Activated CD4-positive, alpha-beta T cell treated with anti-CD3 and anti-CD28 coated beads, Interleukin-2, Interleukin-4, amounts not matched to agents 100 ng/mL and 50 ng/mL, durations not matched to agents 16 hours and 8 hours (primary cell): ENCODE results near the gene CALR.
"Not testable (repeated sequence)": the region's sequence is repeated elsewhere in the genome, so short reads cannot be mapped to it uniquely, and the experiment has no call there.

Source experiments
- DNase-seq: peaks from one replicate; pipeline ENCODE4 v3.0.0-alpha.2; 2020; ENCODE audit warnings: low spot score

The CALR gene

DNA sequence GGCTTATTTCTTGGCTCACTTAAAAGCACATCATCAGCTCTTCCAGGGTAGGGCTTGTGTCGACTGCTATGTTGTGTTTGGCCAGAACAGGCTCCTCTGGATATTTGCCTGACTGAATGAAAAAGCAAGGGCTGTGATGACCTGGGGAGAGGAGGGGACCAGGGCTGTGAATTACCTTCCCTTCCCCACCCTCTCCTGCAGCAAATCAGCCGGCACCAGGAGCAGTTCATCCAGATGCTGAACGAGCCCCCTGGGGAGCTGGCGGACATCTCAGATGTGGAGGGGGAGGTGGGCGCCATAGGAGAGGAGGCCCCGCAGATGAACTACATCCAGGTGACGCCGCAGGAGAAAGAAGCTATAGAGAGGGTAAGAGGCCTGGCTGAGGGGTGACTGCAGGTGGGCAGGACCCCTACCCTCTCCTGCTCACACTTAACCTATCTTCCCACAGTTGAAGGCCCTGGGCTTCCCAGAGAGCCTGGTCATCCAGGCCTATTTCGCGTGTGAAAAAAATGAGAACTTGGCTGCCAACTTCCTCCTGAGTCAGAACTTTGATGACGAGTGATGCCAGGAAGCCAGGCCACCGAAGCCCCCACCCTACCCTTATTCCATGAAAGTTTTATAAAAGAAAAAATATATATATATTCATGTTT is 14.2 kb downstream of the CALR start:
- DNase-seq: no peak

DNA sequence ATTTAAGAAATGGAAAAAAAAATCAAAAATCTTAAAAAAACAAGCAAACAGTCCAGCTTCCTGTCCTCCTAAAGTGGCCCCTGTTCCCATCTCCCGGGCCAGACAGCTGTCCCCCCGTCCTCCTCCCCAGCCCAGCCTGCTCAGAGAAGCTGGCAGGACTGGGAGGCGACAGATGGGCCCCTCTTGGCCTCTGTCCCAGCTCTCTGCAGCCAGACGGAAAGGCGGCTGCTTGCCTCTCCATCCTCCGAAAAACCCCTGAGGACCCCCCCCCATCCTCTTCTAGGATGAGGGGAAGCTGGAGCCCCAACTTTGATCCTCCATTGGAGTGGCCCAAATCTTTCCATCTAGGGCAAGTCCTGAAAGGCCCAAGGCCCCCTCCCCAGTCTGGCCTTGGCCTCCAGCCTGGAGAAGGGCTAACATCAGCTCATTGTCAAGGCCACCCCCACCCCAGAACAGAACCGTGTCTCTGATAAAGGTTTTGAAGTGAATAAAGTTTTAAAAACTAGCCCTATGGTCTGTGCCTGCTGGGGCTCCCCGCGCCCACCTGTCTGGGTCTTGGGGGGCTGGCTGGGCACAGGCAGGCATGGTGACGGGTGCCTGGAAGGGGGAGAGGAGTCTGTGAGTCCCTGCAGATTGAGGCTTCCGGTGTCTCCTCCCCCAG is 14.9 kb downstream of the CALR start:
- no peak for DNase-seq

DNA sequence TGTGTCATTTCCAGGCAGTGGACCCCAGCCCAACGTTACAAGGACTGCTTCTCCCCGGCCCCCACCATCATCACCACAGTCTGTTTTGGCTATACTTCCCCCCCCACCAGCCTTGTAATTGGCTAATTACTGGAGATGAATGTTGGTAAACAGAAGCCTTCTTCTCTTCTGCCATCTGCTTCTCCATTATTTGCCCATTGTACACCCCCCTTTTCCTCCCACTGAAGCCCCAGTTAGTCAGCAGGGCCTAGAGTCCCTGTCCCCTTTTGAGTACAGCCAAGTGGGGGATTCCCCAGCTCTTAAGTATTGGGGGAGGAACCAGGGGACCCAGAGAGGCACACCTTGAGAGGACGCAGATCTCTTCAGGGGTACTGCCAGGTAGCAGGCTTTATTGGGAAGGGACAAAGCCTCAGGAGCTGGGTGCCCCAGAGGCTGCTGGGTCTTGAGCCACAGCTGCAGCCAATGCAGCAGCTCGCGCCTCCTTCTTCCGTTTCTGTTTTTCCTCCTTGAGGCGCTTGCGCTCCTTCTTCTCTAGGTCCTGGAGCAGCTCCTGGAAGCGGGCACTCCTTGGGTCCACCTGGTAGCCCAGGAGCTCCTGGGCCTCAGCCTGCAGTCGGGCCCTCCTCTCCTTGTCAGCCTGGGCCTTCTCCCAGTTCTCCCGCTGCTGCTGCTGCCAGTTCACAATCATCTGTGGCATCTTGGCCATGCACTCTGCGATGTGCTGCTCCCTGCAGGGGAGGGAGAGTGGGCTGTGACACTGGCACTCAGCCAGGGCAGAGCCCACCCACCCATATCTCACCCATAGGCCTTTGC is 15.6 kb downstream of the CALR start:
- DNase-seq: no peak

DNA sequence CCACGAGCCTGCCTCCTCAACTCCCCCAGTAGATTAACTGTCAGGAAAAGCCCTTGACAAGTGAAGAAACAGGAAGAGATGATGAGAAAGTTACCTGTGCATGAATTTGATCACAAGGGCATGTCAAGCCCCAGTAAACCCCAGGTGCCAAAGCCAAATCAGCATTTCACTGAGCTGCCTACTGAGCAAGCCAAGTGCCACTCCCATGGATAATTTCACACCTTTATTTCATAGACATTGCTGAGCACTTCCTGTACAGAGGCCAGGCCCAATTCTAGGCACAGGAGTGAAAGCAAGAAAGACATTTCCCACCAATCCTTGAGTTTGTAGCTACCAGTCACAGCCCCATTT is 16.2 kb downstream of the CALR start:
- DNase-seq: no peak

DNA sequence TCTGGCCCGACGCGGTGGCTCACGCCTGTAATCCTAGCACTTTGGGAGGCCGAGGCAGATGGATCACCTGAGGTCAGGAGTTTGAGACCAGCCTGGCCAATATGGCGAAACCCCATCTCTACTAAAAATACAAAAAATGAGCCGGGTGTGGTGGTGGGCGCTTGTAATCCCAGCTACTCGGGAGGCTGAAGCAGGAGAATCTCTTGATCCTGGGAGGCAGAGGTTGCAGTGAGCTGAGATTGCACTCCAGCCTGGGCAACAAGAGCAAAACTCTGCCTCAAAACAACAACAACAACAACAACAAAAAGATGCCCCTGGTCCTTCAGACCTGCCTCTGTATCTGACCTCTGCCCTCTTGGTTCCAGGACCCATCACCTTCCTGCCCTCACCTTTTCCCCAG is 17.2 kb downstream of the CALR start:
- not testable (repeated sequence) for DNase-seq

DNA sequence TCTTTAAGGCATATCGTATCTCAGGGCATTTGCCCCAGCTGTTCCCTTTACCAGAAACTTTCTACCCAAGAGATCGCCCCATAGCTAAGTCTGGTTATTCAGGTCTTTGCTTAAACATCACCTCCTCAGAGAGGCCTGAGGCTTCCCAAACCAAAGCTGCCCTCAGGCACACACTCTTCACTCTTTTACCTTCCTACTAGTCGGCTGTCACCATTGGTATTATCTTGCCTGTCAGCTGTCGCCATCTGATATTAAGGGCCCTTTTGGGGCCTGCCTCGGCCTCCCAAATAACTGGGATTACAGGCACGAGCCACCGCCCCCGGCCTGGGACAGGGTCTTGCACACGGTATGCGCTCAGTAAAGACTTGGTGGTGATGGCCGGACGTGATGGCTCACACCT is 17.6 kb downstream of the CALR start:
- no peak for DNase-seq

DNA sequence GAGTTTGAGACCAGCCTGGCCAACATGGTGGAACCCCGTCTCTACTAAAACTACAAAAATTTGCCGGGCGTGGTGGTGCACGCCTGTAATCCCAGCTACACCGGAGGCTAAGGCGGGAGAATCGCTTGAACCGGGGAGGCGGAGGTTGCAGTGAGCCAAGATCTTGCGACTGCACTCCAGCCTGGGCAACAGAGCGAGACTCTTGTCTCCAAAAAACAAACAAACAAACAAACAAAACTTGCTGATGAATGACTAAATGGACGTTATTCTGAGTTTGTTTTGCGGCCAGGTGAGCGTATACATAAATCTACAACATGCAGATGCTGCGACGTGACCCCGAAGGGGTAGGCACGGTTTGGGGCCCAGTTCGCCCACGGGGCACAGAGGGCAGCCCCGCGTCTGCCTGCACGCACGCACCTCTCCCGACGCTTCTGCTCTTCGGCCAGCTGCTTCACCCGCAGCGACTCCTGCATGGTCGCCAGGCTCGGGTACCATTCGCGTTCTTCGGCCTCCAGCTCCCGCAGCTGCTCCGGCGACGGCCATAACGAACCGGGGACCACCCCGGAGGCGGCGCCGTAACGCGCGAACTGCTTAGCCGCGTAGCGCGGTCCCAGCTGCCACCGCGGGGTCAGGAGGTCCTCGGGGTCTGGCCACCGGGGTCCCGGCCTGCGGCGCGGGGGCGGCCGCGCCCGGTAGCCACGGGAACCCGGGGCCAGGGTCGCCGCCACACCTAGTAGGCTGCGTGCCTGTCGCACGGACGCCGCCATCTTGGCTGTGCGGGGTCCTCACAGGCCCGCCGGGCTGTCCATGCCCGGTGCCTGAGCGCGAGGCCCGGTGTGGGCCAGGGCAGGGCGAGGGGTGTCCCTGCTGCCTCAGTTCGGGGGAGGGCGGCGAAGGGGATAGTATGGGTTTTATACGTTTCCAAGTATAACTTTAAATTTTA is 18.3 kb downstream of the CALR start, which contains the start of gene GADD45GIP1:
Gene GADD45GIP1, minus strand, starts transcription at position 778 of the 943 bp plus-strand sequence. Its CDS starts 11 bp downstream, at position 767.
- DNase-seq: peak; percentile 87

DNA sequence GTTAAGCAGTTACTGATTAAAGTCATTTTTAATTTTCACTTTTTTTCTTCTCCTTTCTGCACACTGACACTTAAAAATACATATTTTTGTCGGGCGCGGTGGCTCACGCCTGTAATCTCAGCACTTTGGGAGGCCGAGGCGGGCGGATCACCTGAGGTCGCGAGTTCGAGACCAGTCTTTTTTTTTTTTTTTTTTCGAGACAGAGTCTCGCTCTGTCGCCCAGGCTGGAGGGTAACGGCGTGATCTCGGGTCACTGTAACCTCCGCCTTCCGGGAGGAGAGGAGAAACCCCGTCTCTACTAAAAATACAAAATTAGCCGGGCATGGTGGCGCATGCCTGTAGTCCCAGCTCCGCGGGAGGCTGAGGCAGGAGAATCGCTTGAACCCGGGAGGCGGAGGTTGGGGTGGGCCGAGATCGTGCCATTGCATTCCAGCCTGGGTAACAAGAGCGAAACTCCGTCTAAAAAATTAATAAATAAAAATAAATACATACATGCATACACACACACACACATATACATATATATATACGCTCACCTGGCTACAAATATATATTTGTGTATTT is 19.1 kb downstream of the CALR start:
- not testable (repeated sequence) for DNase-seq

DNA sequence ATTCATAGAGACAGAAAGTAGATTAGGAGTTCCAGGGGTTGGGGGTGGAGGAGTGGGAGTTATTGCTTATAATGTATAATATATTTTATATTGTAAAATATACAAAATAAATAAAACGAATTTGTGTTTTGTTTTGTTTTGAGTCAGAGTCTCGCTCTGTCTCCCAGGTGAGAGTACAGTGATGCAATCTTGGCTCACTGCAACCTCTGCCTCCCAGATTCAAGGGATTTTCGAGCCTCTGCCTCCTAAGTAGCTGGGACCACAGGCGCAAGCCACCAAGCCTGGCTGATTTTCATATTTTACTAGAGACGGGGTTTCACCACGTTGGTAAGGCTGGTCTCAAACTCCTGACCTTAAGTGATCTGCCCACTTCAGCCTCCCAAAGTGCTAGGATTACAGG is 21.1 kb downstream of the CALR start:
- no peak for DNase-seq

DNA sequence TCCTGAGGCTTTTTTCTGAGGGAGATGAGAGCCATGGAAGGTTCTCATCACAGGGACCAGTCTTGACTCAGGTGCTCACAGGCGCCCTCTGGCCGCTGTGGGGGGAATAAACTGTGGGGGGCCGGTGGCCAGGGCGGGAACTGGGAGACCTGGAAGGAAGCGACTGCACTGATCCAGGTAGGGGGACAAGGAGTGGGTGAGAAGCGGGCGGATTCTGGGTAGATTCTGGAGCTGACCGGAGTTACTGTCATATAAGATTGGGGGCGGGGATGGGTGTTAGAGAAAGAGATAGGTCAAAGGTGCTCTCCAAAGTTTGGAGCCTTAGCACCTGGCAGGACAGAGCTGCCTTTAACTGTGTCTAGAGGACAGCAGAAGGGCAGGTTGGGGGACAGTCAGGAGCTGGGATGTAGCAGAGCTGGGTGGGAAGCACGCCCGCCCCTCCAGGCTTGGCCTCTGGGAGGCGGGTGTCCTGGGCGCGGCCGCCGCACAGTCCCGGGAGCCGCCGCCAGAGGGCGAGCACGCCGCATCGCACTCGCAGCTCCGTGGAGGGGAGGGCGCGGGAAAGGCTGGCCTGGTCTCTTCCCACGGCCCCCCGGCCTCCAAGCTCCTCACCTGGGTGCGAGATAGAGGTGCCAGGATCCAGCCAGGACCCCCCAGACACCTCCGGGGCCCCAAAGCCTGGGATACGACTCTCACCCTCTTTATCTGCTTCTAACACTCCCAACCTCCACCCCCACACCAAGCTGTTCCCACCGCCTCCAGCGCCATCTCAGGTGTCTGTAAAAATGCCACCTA is 26.8 kb downstream of the CALR start:
- peak; percentile 89 for DNase-seq

DNA sequence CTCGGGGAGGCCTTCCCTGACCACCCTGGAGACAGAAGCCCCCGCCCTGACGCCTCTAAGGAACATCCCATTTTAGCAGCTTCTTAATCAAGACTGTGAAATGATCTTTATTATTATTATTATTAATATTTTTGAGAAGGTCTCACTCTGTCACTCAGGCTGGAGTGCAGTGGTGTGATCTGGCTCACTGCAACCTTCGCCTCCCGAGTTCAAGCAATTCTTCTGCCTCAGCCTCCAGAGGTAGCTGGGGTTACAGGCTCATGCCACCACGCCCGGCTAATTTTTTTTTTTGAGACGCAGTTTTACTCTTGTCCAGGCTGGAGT is 27.4 kb downstream of the CALR start:
- DNase-seq: no peak

DNA sequence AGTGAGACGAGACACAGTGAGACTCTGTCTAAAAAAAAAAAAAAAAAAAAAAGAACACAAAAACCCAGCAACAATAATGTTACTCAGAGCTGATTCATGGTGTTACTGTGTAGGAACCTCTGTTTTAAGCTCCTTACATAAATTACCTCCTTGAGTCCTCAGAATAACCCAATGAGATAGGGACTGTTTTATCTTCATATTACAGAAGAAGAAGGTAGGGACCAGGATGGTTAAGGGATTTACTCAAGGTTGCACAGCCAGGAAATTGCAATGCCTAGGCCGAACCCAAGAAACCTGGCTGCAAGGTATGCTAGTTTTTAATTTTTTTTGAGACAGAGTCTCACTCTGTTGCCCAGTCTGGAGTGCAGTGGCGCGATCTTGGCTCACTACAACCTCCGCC is 29.5 kb downstream of the CALR start:
- DNase-seq: no peak

DNA sequence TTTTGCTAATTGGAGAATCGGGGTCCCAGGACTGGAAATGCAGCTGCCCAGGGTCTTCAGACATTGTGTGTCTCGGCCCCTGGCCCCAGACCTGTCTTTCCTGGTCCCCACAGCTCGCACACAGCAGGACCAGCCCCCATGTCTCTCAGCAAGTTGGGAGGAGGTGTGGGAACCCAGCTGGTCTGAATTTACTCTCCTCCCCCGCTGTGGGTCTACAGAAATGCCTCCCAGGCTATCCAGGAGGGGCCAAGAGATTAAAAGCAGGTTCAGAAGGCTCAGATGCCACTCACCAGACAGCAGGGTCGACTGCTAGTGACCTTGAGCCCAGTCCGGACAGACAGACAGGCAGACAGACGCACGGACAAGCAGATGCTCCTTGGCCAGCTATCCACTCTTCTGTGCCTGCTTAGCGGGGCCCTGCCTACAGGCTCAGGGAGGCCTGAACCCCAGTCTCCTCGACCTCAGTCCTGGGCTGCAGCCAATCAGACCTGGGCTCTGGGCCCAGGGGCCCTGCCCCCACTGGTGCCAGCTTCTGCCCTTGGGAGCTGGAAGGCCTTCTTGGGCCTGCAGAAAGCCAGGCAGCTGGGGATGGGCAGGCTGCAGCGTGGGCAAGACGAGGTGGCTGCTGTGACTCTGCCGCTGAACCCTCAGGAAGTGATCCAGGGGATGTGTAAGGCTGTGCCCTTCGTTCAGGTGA is 31.0 kb downstream of the CALR start, which contains the start of gene DAND5:
Gene DAND5, plus strand, starts transcription at position 285 of the 697 bp plus-strand sequence. Its CDS starts 85 bp downstream, at position 370.
- no peak for DNase-seq

DNA sequence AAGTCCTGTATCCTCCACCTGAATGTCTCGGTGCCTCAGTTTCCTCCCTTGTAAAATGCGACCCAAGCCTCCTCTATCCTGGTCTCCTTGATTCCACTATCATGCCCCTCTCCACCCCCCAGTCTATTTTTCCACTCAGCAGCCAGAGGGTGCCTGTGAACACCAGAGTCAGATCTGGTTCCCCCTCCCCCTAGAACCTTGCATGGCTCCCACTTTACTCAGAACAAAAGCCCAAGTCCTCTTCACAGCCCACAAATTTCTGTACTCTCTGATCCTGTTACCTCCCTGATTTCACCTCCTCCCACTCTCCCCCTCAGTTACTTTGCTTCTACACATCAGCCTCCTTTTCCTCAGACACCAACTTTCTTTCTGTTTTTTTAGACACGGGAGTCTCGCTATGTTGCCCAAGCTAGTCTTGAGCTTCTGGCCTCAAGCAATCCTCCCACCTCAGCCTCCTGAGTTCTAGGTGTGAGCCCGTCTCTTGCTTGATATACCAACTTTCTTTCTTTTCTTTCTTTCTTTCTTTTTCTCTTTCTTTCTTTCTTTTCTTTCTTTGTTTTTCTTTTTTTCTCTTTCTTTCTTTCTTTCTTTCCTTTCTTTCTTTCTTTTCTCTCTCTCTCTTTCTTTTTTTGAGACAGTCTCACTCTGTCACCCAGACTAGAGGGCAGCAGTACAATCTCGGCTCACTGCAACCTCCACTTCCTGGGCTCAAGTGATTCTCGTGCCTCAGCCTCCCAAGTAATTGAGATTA is 31.8 kb downstream of the CALR start:
- DNase-seq: no peak

DNA sequence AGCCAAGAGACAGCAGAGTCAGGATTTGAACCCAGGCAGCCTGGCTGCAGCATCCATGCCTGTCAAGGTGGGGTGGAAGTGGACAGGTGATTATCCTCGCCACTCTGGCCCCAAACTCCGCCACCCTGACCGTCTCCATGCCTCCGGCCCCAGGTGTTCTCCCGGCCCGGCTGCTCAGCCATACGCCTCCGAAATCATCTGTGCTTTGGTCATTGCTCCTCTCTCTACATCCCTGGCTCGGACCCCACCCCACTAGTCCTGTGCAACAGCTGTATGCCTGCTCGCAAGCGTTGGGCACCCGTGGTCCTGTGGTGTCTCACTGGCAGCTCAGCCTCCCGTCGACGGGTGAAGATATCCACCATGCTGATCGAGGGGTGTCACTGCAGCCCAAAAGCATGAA is 34.8 kb downstream of the CALR start:
- DNase-seq: no peak

DNA sequence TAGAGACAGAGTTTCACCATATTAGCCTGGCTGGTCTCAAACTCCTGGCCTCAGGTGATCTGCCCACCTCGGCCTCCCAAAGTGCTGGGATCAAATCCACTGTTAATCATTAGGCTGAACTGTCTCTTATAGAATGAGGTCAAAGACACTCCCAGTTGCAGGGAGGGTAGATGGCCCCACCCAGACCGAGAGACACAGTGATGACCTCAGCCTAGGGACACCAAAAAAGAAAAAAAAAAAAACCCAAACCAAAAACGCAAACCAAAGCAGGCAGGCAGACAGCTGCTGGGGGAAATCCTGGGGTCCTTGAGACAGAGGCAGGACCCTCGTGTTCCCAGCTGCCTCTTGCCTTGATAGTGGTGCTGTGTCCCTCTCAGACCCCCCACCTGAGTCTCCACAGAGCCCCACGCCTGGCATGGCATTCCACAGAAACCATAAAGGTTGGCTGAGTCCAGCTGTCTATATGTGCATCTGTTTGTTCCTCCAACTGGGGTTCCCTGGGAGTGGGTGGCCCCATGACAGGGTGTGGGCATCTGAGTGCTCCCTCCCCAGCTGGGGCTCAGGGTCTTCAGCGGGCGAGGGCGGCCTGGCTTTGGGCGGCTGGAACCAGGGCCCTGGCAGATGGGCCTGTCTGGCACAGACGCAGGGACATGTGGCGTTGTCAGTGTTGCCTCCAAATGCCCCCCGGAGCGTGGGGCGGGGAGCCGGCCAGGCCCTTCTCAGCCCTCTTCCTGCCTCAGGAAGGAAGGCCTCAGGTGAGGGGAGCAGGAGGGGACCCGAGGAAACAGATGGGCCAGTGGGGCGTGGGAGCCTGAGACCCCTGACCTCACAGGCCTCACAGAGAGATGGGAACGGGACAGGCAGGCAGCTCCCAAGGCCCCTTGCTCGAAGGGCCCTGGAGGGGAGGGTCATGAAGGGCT is 36.2 kb downstream of the CALR start:
- DNase-seq: no peak

DNA sequence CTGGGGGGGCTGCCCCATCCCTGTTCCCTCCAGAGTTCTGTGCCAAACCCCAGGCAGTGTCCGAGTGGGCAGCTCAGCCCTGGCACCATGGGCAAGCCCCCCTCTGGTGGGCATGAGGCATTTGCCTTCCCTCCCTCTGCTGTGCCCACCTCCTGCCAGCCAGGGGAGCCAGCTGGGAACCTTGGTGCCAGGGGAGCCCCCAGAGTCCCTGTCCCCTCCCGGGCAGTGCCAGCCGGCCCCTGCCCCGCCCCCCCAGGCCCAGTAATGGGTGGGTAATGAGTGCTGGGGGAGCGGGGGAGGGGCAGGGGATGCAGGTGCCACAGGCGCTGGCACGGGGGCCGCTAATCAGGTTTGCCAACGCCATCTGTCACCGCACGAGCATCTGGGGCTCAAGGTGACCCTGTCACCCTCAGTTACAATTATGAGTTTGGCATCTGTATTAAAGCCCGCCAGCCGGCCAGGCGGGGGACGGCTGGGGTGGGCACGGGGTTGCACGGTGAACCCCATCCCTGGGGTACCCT is 36.9 kb downstream of the CALR start:
- no peak for DNase-seq

DNA sequence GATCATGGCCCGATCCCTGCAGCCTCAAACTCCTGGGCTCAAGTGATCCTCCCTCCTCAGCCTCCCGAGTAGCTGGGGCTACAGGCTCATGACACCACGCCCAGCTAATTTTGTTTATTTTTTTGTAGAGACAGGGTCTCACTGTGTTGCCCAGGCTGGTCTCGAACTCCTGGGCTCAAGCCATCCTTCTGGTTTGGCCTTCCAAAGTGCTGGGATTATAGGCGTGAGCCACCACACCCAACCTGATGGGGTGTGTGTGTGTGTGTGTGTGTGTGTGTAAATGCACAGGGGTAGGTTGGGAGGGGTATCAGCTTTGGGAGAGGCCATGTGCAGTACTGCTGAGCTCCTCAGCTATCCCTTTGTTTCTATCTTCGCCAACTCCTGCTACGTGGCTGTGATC is 37.7 kb downstream of the CALR start:
- DNase-seq: not testable (repeated sequence)
